Middle frontal gyrus (tissue), 1 donor: Measurements from ENCODE around the gene RAN.
"Not testable (repeated sequence)": the region's sequence is repeated elsewhere in the genome, so short reads cannot be mapped to it uniquely, and the experiment has no call there.

ENCODE experiments used
- DNase-seq: peaks from one replicate; pipeline ENCODE4 v3.0.0-alpha.2; 2015; ENCODE audit warnings: low spot score; ENCODE audit errors: extremely low spot score

RAN gene

DNA sequence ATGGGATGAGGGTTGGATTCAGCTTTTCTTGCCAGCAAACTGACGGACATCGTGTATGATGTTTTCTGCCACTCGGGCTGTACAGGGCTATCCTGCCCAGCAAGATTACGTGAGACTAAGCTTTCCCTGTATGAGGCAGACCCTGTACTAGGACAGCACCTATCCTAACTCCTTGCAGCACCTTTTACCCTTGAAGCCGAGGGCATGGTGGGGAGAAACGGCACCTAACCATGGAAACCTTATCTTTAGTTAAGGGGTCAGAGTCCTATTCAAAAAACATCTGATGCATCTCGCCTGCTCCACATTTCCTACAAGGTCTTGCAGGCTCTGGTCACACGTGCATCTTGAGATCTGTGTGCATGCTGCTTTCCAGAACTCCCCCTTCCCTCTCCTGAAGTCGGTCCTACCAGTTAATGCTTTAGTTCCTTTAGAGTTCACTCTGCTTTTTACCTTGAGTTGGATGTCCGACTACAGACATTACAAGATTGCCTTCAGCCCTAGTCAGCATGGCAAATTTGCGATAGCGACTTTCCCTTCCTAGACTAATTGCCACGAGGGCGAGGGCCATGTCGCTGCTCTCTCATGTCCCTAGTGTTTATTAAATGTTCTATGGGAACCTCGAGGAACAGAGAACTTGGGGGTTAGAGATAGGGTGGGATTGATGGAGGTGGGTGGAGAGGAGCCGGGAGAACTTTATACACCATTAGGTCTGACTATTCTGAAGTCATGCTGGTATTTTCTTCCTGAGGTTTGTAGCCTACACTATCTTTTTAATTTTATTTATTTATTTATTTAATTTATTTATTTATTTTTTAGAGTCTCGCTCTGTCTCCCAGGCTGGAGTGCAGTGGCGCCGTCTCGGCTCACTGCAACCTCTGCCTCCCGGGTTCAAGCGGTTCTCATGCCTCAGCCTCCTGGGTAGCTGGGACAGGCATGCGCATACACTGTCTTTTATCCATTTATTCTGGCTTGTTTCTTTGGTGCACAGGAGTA is 6.6 kb downstream of the RAN start:
- no peak for DNase-seq

DNA sequence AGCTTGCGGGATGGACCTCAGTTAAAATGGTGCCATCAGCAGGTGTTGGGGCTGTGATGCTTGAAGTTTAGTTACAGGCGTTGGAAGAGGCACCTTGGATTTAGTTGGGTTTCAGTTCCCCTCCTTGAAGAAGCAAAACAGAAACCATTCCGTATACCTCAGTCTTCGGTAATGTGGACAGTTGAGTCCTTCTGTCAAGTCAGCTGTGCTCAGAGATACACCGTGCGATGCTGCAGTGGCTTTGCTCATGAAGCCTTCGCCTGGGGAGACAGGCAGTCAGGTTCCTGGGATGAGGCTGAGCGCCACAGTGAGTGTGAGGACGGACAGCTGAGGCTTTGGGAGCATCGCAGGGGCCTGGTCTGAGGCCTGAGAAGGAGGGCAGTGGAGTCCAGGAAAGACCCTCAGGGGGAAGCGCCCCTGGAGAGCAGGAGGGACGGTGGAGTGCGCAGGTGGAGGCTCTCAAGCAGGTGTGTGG is 7.4 kb downstream of the RAN start:
- no peak for DNase-seq

DNA sequence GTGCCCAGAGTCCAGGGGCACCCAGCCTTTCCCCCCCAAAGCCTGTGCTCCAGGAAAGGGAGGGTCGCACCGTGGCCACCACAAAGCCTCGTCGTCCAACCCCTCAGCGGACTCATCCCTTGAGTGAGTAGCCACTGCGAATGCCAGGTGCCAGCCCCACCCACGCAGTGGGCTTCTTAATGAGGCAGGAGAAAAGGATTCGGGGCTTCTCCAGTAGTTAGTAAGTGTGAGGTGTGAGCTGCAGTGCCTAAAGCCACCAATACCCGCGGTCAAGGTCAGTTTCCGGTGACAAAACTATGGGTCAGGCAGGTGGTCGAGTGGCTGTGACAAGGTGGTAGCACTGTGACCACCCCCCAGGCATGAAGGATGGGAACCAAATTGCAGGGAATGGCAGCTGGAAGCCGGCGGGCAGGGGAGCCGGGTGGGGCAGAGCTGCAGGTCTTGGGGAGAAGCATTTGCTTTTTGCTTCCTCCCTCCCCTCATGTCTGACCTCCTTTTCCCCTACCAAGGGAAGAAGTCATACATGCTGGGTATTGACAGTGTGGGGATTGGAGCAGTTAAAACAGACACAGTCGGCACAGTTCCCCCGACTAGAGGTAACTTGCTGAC is 8.0 kb downstream of the RAN start:
- no peak for DNase-seq

DNA sequence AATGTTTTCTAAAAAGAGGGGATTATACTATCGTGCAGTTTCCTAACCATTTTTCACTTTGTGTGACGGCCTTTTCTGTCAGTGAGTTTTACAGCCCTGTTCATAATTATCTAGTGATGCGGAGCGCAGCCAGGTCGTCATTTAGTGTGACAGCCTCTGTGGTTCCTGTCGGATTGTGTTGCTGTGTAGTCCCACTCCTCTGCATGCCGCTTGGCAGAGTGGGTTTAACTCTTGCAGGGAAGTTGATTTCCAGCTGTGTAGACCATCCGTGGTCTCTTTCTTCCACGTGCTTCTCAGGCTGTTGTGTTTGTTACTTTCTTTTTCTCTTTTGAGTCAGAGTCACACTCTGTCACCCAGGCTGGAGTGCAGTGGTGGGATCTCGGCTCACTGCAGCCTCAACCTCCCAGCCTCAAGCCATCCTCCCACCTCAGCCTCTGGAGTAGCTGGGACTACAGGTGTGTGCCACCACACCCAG is 8.6 kb downstream of the RAN start:
- DNase-seq, result no peak

DNA sequence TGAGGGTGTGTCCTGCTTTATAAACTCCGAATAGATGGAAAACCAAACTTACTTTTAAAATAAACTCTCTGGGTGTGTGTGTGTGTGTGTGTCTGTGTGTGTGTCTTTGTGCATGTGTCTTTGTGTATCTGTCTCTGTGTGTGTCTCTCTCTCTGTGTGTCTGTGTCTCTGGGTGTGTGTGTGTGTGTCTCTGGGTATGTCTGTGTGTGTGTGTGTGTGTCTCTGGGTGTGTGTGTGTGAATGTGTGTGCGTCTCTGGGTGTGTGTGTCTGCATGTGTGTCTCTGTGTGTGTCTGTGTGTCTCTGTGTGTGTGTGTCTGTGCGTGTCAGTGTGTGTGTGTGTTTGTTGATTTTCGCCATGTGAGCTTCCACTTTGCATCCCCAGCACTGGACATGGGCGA is 9.2 kb downstream of the RAN start:
- DNase-seq, result no peak

DNA sequence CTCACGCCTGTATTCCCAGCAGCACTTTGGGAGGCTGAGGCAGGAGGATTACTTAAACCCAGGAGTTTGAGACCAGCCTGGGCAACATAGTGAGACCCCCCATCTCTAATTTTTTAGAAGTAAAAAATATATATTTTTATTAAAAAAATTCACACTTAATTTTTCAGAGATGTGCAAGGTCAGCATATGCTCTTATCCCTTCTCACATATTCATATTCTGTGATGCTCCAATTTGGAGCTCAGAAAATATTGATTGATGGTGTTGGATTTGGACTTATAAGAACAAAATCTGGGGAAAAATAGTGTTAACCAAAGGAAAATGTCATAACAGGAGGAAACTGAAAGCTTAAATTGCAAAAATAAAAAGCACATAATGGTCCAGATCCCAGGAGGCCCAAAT is 9.7 kb downstream of the RAN start:
- no peak for DNase-seq

DNA sequence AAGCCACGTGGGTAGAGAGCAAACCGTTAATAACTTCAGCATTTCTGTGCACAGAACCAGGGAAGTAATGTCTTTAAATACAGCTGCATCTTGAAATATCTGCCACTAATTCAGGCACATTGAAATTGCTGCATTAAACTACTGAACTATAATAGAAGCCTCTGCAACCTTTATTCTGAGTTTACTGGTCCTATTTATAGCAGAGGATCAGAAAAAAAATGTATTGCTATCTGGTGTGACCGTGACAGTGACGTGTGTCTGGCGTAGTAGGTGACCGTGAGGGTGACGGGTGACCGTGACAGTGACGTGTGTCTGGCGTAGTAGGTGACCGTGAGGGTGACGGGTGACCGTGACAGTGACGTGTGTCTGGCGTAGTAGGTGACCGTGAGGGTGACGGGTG is 15.3 kb downstream of the RAN start:
- DNase-seq, result not testable (repeated sequence)

DNA sequence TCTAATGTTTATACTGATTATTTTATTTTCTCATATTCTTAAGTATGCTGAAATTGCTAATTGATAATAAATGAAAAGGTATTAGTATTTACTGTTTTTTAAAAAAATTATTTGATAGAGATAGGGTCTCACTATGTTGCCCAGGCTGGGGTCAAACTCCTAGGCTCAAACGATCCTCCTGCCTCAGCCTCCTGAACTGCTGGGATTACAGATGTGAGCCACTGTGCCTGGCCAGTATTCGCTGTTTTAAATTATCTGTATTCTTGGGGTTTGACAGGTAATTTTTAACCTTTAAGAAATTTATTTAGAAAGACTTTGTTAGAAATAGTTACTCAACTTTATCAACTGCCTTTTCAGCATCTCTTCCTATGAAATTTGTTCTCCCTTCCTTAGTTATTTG is 32.2 kb downstream of the RAN start:
- DNase-seq, result no peak

DNA sequence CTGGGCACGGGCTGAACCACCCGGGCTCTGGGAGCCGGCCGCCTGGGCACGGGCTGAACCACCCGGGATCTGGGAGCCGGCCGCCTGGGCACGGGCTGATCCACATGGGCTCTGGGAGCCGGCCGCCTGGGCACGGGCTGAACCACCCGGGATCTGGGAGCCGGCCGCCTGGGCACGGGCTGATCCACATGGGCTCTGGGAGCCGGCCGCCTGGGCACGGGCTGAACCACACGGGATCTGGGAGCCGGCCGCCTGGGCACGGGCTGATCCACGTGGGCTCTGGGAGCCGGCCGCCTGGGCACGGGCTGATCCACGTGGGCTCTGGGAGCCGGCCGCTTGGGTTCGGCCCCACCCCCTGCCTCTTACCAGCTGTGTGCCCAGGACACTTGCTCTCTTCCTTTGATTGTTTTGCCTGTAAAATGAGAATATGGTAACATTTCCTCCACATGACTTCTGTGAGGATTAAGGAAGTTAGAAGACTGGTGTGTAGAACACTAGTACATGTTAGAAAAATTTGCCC is 33.1 kb downstream of the RAN start:
- DNase-seq, result not testable (repeated sequence)

DNA sequence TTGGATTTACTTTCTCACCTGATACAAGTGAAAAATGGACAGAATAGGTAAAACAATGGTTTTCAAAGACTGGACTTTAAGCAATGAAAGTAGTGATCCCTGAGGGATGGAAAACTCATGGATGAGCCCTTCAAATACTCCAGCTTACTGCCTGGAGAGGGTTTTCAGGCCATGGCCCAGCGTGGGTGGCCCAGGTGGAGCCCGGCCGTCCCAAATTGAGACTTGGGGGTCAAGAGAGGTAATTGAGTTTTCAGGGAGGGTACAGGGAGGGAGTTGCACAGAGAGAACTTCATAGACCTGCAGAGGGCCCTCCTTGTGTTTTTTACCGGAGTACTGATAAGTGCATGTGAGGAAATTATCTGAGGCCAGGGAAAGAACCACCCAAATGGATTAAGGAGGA is 37.2 kb downstream of the RAN start:
- DNase-seq, result no peak

DNA sequence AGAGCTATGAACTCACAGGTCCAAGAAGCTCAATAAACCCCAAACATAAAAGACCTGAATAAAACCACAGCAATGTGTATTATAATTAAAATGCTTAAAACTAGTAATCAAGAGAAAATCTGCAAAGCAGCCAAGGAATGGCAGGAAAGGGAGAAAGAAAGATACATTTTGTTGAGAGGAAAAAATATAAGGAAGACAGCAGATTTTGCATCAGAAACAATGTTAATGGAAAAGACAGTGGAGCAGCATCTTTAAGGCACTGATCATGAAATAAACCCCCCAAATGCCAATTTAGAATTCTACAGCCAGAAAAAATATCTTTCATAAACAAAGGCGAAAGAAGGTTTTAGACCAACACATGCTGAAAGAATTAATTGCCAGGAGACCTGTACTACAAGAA is 39.3 kb downstream of the RAN start:
- no peak for DNase-seq

DNA sequence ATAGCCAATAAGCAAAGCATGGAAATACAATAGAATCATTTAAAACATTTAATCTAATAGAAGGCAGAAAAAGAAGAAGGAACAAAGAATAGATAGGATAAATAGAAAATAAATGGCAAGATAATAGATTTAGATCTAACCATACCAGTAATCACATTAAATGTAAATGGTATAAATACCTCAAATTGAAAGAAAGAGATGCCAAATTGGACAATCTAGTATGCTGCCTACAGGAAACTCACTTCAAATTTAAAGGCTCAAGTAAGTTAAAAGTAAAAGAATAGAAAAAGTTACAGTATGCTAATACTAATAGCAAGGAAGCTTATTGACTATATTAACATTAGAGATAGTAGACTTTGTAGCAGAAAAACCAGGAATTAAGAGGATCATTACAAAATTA is 40.1 kb downstream of the RAN start:
- DNase-seq, result no peak

DNA sequence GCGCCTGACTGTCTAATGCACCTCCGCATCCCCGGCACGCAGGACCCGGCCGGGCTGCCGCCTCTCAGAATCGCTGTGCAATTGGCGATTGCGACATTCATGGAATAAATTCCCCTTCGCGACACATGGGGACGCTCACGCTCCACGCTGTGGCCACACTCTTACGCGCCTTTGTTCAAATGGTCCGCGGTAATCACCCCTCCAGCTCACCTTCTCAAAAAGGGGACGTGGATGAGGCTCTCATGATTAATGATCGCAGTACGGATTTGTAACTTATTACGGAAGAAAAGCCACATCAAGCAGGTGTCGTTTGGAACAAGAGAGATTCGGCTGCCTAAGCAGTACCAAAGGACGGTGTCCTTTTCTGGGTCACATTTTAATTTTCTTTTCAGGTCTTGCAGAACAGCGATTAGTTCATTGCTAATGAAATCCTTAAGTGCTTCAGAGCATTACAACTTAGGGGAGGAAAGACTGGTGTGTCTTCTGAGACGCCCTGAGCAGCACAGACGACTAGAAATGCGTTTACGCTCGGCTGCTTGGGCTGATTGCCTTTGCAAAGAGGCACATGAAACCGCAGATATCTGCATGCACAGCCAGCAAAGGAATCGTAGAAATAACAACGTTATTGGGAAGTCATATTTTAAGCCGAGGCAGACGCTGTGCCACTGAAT is 44.5 kb downstream of the RAN start:
- peak; percentile 72 for DNase-seq

DNA sequence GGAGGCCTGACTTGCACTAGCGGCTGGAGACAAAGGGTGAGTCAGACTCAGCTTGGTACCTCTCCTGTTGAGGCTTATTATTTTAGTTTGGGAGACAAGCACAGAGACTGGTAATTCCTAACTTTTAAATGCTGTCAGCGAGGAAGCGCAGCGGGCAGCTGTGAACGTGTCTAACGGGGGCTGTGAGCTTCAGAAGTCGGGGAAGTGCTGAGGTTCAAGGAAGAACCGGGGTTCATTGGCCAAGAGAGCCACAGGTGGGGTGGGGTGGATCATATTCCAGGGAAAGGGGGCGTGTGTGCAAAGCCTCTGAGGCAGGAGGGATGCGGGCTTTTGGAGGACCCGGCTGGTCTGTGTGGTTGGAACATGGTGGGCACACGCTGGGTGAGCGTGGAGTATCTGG is 45.7 kb downstream of the RAN start:
- DNase-seq, result no peak

DNA sequence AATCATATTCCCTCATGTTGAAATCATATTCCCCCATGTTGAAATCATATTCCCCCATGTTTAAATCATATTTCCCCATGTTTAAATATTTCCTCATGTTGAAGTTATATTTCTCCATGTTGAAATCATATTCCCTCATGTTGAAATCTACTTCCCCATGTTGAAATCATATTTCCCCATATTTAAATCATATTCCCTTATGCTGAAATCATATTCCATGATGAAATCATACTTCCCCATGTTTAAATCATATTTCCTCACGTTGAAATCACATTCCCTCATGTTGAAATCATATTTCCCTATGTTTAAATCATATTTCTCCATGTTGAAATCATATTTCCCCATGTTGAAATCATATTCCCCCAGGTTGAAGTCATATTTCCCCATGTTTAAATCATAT is 47.2 kb downstream of the RAN start:
- DNase-seq, result no peak

DNA sequence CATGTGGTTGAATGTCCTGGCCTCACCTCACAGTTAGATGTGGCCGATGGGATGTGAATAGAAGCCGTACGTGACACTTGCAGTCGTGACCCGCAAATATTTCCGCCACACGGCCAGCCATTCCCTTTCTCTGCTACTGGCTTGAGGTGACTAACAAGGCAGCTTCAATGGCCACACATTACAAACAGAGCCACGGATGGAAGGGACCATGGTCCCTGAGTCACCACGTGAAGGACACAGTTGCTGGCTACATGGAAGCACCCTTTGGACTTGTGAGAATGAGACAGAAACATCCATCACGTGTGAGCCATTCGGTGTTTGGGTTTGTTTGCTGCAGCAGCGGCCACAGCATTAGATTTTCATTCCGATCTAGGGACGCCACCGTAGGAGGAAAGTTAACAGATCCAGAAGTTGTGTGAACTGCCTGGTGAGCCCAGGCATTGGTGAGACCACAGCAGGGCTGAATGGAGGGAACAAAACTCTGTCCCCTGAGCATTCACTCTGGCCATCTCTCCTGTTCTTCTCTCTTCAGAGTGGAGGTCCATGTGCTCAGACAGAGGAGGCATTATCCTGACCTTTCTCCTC is 48.3 kb downstream of the RAN start:
- no peak for DNase-seq

DNA sequence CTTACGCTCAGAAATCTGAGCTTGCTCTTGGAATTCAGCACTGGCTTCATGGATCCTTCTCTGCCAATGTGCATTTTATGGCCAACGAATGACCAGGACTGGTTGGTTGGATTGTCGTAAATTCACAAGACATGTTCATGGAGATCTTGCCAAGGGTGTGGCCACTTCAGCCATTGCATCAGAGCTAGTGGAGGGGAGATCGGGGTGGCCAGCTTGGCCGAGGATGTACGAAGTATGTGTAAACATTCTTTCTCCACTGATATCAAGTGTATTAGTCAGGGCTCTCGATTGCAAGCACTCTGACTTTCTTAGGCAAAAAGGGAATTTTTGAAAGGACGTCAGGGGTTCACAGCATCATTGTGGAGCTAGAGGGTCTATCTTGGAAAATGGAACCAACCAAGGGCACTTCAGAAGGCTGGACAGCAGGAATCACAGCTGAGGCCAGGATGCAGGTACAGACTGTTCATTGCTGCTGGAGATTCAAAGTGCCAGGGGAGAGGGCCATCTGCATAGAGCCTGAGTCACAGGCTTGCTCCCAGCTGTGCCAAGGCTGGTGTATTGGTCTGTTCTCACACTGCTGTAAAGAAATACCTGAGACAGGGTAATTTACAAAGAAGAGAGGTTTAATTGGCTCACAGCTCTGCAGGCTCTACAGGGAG is 49.0 kb downstream of the RAN start:
- no peak for DNase-seq

DNA sequence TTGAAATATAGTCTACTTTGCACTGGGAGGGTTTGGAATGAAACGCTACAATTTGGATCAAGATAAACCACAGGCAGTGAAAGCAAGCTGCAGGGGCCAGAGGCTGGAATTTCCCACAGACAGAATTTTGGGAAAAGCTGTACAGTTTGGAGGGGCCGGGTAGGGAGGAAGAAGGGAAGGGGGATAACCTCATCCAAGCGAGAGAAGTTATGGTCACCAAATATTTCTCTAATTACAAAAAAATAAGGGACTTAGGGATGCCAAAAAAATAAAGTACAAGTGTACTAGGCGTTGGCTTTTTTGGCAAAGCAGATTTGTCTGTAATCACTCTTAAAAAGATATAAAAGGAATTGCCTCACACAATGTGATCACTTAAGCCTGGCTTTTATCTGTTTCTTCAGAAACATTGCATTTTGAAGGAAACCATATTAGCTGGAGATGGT is 50.7 kb downstream of the RAN start:
- DNase-seq, result no peak

DNA sequence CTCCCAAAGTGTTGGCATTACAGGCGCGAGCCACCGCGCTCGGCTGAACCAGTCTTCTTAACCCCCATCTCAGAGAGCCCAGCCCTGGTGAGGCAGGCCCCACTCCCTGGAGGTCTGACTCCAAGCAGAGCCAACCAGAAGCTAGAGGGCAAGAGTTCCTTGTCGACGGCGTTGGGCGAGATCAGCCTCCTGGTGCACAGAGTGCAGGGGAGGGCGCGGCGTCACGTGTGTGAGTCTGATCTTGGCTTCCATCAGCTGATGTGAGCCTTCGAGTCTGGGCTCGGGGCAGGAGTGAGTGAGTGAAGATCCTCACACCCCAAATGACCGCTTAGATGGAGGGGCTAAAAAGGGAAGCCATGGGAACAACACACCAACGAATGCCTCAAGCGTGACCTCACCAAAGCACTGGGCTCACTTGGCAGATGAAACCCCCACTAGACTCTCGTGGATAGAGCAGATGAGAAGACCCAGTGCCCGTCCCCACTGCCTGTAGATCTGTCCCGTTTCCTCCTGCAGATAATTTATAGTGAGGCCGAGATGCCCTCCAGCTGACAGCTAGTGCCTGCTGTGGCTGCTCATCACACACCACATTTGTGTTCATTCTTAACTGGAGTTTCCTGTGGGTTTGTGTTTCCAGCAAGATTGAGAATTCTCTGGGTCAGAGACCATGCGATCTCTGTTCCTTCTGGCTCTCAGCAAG is 53.2 kb downstream of the RAN start:
- DNase-seq, result no peak

DNA sequence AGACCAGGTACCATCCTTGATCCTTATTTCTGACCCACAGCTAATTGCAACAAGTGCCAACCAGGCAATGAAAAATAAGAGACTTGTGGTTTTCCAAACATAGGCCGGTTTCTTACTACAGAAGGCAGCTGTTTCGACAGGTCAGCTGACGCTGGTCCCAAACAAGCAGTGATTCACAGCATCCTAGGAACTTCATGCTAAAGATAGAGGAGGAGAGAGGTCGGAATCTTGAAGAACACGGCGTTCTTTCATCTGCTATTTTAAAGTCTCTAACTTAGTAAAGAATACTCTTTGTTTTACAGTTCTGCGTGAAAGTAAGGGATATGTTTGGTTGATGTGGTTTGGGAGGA is 53.8 kb downstream of the RAN start:
- no peak for DNase-seq
